HG03354 (cell line): ENCODE results near the gene ACVRL1.

Experiments
- ATAC-seq: cut with Tn5 transposase; IDR thresholded peaks from one replicate; pipeline ENCODE4 v1.9.1; 2021; ENCODE audit warnings: mild to moderate bottlenecking; ENCODE audit not compliant: unreplicated experiment, poor library complexity, severe bottlenecking

The ACVRL1 gene

DNA sequence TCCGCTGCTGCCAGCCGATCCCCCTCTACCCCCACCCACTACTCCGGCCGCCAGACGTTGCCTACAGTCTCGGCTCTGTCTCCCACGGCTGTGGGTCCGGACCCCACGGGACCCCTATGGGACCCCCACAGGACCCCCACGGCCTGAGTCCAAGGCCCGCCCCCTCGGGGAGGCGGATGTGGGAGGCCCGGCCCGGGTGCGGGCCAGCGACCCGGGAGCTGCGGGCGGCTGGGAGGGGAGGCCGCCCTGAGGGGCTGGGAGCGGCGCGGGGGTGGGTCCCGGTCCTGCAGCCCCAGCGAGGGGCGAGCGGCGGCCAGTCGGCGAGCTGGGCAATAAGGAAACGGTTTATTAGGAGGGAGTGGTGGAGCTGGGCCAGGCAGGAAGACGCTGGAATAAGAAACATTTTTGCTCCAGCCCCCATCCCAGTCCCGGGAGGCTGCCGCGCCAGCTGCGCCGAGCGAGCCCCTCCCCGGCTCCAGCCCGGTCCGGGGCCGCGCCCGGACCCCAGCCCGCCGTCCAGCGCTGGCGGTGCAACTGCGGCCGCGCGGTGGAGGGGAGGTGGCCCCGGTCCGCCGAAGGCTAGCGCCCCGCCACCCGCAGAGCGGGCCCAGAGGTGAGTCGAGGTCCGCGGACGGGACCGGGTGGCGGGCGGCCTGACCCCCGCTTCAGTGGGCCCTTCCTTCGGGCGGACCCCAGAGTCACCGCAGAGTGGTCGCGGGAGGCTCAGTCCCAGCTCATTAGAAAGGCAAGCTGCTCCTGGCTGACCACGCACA, at the start of gene ACVRL1:
Gene ACVRL1 (plus strand): TSS at position 422 of the 773 bp plus-strand sequence. CDS start 4,971 bp downstream, outside the sequence.
- no peak for ATAC-seq

DNA sequence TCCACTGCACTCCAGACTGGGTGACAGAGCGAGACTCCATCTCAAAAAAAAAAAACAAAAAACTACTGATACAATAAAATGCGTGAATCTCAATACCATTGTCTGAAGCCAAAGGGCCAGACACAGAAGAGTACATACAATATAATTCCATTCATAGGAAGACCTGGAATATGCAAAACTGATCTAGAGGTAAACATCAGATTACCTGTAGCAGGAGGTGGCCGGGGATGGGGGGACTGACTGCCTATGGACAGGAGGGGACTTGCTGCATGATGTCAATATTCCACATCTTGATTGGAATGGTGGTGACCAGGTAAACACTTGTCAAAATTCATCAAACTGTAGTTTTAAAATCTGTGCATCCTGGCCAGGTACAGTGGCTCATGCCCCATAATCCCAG, 46.3 kb upstream of the ACVRL1 start:
- ATAC-seq: no peak

DNA sequence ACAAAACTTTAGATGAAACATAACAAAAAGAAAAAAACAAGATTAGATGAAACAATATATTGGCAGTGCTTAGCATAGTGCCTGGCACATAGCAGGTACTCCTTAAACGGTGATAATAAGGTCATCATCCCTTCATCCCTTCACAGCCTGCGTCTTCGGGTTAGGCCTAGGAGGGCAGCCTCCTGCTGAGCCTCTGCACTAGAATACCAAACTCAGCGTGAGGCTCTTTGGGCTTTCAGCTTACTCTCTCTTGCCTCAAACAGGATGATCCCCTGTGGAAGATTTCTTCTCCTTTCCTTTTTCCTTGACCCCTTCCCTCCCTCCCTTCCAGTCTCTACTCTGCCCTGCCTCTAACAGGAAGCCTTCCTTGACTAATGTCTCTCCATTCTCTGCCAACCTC, 44.4 kb upstream of the ACVRL1 start:
- no peak for ATAC-seq

DNA sequence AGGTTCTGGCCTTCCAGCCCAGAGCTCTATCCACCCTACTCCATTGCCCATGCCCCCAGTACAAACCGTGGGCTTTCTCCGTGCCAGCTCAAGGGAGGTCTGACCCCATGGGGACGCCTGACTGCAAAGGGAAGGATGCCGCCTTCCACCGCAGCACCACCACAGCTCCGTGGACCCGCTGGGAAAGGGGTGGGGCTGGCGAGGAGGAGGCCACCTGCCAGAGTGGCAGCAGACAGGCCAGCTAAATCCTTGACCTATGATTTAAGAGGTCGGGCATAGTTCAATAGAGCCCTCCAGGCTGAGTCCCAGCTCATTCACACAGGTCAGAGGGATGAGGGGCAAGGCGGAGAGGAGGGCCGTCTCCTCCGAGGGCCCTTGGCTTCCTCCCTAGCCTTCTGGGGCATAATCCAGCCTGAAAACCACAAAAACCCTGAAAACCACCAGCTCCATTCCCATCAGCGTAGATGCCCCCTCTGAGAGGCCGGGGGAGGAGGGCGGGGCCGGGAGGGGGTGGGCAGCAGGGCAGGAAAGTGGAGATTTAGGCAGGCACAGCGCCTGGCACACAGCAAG, 43.9 kb upstream of the ACVRL1 start:
- ATAC-seq: no peak

DNA sequence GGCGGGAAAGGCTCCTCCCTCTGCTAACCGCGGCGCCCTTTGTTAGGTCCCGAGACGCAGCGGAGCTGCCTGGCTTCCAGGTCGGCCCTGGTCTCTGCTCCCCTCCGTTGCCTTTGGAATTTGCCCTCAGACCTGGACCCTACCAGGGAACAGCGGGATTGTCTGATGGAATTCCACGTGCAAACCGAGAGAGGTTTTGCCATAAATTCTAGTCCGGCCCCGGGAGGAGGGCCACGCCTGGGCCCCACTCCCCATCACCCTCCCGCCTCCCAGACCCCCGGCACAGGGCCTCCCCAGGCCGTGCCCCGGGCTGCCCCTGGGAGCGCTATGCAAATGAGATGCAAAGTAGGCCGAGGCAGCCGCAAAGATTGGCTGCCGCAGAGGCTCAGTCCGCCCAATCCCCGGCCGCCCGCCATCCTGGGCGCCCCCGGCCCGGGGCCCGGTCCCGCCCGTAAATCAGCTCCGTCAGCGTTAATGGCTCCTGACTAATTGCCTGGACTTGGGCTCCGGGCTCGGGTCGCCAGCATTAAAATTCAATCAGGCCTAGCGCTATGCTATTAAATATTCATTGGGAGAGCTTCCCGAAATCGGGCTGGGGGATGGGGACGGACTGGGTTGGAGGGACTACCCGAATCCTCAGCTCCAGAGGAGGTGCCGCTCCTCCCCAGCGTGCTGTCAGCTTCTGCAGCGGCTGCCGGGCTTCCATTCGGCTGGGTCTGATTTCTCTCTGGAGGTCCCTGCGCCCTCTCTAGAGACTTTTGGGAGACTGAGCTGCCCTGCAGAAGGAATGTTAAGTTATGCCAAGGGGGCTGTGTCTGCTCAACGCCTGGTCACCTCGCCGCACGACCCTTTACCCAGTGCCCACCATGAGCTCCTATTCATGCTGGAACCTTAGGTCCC, 43.1 kb upstream of the ACVRL1 start:
- no peak for ATAC-seq

DNA sequence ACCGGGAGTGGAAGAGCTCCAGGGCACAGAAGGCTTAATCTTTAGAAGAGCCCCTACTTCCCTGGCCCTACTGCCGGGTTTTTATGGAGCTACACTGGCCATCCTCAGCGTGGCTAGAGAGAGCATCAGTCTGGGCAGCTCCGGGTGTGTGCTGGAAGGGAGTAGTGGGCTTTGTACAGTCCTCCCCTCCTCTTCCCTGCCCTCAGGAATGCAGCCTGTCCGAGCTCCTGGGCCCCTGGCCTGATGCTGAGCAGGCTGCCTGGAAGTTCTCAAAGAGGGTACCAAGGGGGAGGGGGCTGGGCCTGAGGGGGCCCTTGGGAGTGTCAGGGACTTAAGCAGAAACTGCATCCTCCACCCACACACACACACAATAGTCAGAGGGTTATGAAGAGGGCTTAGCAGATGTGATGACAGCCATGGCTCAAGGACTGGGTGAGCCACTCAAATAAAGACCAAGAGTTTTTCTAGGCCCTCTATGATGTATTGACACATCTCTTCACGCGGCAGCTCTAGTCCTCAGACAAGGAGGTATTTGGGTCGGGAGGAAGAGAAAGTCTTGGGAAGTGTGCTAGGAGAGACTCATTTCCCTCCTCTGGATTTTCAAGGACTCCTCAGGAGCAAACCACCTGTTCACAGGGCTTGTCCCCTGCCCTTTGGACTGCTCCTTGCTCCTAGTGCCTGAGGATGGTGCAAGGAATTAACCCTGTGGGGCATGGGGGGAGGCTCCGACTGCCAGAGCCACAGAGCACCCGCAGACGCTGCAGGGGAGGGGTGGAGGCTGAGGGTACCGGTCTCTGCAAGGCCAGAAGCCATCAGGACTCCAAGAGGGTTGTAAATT, 42.3 kb upstream of the ACVRL1 start:
- no peak for ATAC-seq

DNA sequence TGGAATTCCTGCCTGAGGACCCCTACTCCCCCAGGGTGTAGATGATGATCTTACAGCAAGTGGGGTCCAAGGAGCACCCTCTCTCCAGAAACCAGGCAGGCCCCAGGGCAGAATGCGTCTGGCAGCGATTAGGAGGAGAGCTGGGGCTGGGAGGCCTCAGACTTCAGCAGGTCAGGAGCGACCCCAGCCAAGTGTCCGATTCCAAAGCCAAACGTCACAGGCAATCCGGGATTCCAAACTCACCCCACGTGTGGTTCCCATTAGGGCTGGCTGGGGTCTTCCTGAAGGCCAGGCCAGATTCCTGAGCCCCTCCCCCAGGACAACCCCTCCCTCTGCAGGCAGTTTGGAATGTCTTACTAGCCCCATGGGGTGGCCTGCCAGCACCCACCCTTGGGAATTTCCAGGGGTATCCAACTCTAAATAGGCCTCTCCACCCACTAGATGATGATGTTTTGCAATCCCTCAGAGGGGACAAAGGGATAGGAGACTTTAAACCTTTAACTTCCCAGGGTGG, 41.5 kb upstream of the ACVRL1 start:
- ATAC-seq: no peak

DNA sequence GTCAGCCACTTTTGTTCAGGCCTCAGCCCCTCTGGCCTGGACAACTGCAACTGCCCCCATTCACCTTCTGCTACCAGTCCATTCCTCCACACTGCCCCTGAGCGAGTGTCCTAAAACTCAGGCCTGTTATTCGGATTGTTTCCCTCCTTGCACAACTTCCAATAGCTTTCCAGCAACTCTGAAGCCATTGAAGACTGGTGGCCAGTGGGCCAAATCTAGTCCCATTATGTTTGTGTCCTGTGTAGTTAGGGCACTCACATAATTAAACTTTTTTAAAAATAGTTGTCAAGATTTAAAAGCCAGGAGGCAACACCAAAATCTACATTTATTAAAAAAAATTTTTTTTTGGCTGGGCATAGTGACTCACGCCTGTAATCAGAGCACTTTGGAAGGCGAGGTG, 41.0 kb upstream of the ACVRL1 start:
- ATAC-seq: no peak

DNA sequence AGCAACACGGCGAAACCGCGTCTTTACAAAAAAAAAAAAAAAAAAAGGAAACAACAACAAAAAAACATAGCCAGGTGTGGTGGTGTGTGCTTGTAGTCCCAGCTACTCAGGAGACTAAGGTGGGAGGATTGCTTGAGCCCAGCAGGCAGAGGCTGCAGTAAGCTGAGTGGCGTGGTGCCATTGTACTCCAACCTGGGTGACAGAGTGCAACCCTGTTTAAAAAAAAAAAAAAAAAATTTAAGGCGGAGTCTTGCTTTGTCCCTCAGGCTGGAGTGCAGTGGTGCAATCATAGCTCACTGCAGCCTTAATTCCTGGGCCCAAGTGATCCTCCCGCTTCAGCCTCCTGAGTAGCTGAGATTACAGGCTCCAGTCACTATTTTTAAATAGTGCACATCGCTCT, 40.5 kb upstream of the ACVRL1 start:
- no peak for ATAC-seq

DNA sequence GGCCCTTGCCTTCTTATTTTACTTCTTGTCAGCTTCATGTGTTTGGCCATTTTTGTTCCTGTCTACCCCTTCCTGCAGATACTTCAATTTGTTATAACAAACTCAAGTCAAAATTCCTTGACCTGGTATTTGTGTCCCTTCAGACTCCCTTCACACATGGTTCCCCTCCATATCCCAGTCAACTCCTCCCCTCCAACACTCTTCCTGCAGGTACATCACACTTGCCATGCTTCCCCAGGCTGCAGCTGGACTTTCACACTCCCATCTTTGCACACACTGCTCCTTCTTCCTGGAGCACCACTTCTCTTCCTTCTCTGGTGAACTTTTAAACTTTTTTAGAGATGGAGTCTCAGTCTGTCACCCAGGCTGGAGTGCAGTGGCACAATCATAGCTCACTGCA, 39.9 kb upstream of the ACVRL1 start:
- no peak for ATAC-seq

DNA sequence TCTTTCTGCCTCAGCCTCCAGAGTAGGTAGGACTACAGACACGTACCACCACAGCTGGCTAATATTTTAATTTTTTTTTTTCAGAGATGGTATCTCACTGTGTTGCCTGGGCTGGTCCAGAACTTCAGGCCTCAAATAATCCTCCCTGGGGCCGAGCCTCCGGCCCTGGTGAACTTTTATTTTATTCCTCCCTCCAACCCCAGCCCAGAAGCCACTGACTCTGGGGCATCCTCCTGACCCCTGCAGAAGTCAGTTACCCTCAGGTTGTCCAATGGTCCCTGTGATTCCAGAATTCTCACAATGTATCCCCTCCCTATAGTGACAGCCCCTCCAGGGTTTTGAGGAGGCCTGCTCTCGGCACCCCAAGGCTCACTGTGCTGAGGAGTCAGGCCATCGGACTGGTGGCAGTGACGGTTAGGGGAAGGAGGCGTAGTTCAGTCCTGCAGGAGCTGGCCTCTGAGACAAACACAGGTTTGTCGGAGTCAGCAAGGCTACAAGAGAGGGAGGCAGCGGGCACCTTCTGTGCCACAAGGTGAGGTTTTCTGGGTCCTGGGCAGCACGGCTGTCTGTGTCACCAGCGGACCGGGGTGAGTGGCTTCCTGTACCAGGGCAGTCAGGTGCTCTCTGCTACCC, 39.4 kb upstream of the ACVRL1 start:
- no peak for ATAC-seq

DNA sequence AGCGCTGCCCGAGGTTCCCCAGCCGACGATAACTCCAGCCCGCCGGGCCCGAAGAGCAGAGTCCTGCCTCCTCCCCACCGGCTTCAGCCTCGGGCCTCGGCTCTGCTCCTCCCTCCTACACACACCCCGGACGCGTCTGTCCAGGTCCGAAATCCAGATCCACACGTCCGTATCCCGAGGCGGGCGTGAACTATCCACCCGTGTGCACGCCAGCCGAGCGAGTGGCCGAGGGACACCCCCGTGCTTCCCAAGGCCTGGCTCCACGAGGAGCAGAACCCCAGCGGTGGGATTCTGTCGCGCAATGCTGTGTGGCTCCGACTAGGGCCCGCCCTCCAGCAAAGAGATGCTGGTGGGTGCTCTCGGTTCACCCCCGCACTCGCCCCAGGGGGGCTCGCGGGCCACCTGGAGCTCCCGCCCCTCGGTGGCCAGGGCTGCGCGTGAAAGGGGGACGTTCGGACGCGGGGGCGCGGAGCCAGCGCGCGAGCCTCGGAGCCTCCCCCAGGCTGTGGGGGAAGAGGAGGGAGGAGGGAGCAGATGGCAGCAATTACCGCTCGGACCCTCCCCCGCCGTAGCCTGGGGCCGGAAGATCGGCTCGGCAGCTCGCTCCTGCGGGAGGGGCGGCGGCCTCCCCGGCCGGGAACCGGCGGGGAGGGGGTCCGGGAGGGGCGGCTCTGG, 38.3 kb upstream of the ACVRL1 start:
- ATAC-seq: no peak

DNA sequence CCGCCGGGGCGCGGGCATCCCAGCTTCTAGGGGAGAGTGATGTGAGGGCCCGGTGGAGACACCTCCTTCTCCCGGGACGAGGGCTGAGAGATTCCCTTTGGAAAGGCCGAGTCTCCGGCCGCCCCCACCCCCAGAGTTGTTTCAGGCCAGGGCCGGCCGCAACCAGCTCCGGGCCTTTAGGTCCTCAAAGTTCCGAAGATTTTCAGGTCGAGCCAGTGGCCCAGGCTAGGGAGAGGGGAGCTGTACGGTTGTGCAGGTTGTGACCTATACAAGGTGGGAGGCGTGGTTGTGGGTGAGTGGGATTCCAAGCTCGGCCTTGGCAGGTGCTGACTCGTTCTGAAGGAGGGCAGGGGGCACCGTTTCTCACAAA, 37.8 kb upstream of the ACVRL1 start:
- no peak for ATAC-seq

DNA sequence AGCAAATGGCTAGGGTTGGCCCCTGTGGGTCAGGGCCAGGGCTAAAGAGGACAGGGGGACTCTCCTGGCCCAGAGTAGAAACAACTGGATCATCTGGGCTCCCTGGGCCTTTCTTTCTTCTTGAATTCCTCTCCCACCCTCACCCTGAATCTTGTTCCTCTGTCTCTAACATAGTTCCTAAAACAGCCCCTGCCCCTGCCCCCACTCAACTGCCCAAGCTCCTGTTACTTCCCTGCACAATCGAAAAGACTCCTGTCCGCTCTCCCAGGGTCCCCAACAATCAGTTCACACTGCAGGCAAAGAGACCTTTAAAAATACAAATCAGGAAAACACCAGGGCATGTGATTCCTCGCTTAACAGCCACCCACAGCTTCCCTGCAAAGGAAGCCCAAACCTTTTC, 37.4 kb upstream of the ACVRL1 start:
- ATAC-seq: no peak

DNA sequence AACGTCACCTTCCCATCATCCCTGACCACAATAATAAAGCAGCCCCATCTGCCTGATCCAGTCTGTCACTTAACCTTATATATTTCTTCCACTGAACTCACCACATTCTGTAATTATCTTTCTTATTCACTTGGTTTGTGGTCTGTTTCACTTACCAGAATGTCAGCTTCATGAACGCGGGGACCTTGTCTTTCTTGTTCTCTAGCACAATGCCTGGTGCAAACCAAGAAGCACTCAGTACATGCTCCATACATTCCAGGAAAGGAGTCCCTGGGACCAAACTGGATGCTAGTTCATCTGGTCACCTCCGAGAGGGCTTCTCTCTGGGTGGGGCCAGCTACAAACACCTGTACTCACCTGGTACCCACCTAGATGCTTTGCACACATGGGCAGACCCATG, 36.8 kb upstream of the ACVRL1 start:
- ATAC-seq: no peak

DNA sequence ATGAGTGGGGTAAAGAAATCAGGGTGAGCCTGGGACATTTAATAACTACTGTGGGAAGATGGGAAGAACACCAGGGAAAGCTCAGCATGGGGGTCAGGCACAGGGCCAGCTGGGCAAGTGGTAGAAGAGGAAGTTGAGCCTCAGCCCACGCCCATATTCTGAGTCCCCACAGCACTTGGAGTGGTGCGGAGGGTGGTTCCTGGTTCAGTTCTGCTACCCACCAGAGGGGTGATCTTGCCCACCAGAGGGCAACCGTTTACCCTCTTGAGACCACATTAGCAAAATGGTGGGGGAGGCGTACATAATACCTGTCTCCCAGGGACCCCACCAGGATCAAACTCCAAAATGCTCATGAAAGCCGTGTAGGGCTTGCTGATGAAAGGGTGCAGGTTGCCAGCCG, 36.2 kb upstream of the ACVRL1 start:
- ATAC-seq: no peak

DNA sequence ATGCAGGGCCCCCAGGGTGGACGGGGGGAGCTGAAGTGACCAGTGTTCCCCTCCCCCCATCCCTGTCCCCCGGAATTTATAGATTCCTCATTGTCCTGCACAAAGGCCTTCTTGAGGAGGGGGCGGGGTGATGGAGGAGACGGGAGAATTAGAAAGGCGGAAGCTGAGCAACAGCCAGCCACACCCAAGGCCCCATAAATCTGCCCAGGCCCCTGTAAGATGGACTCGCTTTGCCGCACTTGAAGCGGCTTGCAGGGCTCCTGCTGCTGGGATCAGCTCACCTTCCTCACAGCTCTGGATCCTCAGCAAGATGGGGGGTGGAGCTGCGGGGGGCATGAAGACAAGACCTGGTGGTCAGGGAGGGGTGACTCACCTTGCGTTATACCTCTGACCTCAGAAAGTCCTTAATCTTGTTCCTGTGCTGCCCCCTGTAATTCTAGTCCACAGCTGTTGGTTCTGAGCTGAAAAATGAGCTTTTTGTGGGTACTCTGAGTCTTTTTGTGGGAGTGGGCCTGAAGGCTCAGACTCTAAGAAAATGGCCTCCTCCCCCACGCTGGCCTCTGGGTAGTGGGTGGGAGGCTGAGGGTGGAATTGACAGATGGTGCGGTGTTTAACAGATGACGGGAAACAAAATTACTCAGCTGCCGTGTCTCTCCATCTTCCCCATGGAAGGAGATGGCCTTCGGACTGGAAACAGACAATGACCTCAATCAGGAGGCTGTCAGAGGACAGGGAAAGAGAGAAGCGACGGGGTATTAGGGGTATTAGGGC, 35.2 kb upstream of the ACVRL1 start:
- no peak for ATAC-seq

DNA sequence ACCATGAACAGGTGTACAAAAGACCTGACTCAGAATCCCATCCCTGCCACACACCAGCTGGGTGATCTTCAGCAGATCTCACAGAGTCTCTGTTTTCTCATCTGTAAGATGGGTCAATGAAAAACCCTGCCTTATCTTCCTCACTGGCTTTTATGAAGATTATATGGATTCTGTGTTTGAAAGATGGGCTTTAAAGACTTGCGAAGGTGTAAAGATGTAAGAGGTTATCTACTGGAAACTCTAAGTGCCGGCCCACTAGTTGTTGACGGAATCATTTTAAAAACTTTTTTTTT, 34.7 kb upstream of the ACVRL1 start:
- ATAC-seq: no peak
